NCI-H128 (cell line): ENCODE measurements around the gene NKAIN1.
"Not testable (repeated sequence)": the region's sequence is repeated elsewhere in the genome, so short reads cannot be mapped to it uniquely, and the experiment has no call there.

Source experiments
- DNase-seq: peaks from one replicate; lab custom pipeline; 2025; ENCODE audit not compliant: unreplicated experiment; lab: John Stamatoyannopoulos, UW

The NKAIN1 gene

DNA sequence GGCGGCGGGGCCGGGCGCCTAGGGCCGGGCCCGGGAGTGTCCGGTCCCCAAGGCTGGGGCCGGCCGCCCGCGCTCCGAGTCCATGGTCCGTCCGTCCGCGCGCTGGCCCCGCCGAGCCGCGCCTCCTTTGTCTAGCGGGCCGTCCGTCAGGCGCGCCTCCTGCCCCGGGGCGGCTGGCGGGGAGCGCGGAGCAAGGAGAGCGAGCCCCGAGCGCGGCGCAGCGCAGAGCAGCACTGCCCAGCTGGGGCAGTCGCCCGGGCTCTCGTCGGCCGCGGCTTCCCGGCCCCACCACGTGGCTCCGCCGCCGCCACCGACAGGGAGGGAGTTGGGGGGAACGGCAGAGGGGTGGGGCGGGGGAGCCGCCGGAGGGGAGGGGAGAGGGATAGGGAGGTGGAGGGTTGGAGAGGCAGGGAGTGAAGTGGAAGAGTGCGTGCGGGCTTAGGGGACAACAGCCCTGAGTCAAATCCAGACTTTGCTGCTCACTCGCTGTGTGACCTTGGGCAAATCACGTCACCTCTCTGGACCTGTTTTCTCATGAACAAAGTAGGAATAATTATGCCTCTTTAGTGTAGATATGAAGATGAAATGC, at the start of gene NKAIN1:
Gene NKAIN1 (minus strand): TSS at position 235 of the 589 bp plus-strand sequence. CDS start 340 bp downstream, outside the sequence.
- peak; percentile 69 for DNase-seq

GRCh38 chr1:31289021-31289420, 49.3 kb upstream of the NKAIN1 start:
- DNase-seq: no peak

DNA sequence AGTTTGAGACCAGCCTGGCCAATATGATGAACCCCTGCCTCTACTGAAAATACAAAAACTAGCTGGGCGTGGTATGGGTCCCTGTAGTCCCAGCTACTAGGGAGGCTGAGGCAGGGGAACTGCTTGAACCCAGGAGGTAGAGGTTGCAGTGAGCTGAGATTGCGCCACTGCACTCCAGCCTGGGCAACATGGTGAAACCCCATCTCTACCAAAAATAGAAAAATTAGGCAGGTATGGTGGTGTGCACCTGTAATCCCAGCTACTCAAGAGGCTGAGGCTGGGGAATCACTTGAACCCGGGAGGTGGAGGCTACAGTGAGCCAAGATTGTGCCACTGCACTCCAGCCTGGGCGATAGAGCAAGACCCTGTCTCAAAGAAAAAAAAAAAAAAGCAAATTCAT, 48.1 kb upstream of the NKAIN1 start:
- DNase-seq: not testable (repeated sequence)

- DNase-seq: not testable (repeated sequence)
Observed at GRCh38 chr1:31282426-31282825, 42.7 kb upstream of the NKAIN1 start.

- no peak for DNase-seq
Observed at GRCh38 chr1:31273619-31274018, 33.9 kb upstream of the NKAIN1 start.

DNA sequence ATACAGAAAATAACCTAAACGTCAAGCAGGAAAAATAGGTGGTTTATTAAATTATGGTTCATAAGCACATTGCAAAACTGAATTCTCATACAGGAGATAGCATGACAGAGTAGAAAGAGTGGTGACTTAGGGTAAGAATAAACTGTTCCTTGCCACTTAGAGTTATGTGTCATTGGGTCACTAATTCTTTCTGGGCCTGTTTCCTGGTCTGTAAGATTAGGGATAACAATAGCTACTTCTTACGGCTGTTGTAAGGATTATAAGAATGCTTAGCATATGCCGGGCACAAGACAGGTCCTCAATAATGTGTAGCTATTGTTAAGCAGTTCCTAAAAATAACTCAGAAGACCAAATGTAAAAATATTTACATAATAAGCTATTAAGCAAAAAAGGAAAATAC, 32.7 kb upstream of the NKAIN1 start:
- no peak for DNase-seq

- DNase-seq: no peak
Observed at GRCh38 chr1:31266547-31266946, 26.9 kb upstream of the NKAIN1 start.

- DNase-seq: no peak
Observed at GRCh38 chr1:31264790-31265386, 25.2 kb upstream of the NKAIN1 start.

GRCh38 chr1:31263408-31263807, 23.7 kb upstream of the NKAIN1 start:
- no peak for DNase-seq

- not testable (repeated sequence) for DNase-seq
Observed at GRCh38 chr1:31262393-31262792, 22.7 kb upstream of the NKAIN1 start.

- no peak for DNase-seq
Observed at GRCh38 chr1:31261916-31262315, 22.2 kb upstream of the NKAIN1 start.

GRCh38 chr1:31259746-31260145, 20.1 kb upstream of the NKAIN1 start:
- DNase-seq: no peak

DNA sequence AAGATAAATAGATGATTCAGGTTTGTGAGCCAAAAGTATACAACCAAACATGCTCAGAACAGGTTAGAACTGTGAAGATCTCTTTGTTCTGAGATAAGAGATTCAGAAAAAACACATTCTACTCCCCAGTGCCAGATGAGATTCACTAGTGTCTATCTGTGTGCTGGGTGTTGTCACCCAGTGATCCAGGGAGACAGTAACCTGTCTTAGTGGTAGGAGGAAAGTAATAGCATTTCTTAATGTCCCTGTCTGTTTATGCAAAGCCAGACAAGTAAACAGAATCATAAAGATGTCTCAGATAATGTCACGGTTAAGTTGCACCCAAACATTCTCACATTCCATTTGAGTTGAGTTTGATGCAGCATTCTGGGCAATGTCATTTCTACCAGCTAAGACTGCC, 18.9 kb upstream of the NKAIN1 start:
- DNase-seq: no peak

GRCh38 chr1:31257213-31257612, 17.5 kb upstream of the NKAIN1 start:
- no peak for DNase-seq

DNA sequence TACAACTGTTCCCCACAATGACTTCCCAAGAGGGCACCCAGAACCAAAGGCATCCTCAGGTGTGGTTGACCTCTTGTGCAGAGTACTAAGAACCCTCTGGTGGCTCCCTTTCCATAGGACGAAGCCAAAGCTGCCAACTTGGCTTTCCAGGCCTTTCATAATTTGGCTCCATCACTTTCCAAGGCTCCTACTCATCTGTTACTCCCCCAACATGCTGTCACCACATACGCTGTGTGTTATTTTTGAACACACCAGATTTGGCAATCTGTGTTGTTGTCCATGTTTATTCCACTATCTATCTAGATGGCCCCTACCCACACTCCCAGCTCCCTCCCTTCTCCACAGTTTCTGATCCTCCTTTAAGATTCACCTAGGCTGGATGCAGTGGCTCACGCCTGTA, 10.2 kb upstream of the NKAIN1 start:
- no peak for DNase-seq

GRCh38 chr1:31248276-31248675, 8.6 kb upstream of the NKAIN1 start:
- no peak for DNase-seq

GRCh38 chr1:31244326-31244725, 4.6 kb upstream of the NKAIN1 start:
- DNase-seq: no peak

DNA sequence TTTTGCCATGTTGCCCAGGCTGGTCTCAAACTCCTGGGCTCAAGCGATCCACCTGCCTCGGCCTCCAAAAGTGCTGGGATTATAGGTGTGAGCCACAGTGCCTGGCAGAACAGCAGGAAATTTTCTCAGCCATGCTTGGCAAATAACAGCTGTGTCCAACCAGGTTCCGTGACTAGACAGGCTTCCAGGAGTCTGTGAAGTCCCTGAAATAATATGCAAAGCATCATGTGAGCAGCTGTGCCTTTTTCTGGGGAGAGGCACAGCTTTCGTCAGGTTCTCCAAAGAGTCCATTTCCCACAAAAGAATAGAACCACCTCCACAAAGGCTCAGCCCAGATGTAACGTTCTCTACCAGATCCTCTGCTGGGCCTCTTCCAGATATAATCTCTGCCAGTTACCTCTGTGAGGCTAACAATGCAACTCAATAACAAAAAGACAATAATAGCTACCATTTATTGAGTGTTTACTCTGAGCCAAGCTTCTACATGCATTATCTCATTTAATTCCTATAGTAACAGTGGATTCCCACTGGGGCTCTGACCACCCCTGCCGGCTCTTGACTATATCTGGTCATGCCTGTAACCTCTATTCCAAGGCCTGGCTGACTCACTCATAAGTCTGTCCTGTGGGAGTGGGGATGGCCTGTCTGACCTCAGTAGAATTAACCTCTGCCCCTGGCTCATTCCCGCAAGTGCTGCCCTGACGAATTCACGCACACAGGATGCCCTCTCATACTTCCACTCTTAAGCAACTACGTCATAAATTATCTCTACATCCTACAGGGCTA, 4.0 kb upstream of the NKAIN1 start:
- no peak for DNase-seq

DNA sequence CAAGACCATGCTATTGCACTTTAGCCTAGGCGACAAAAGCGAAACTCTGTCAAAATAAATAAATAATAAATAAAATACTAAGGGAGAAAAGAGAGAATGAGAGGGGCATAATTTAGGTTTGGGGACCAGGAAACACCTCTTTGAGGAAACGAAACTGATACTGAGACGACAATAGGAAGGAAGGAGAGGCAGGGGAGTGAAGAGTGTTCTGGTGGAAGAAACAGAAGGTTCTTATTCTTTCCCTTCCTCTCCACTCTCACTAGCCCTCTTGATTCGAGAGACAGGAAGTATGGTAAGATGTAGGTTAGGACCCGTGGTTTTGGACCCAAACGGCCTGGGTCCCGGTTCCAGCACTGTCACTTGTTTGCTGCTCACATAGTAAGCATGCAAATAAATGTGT, 1.6 kb upstream of the NKAIN1 start:
- DNase-seq: no peak

- no peak for DNase-seq
Observed at GRCh38 chr1:31238986-31239613, 587 bp downstream of the NKAIN1 start.

- no peak for DNase-seq
Observed at GRCh38 chr1:31238612-31238985, 1.1 kb downstream of the NKAIN1 start.

DNA sequence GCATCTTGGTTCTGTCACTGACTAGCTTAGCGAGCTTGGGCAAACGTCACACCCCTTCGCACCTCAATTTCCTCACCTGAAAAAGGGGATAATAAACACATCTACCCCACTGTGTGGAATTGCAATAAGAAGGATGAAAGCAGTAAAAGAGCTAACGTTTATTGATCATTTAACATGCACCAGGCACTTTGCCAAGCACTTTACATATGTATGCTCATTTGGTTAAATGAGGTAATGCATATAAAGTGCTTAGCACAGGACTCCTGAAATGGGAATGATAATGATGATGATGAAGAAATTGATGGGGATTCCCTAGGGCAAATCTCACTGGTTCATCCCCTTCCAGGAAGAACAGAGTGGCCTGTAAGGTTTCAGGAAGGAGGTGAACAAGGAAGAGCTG, 4.8 kb downstream of the NKAIN1 start:
- no peak for DNase-seq
